Measurements from ENCODE around the gene SCN2A.
A peak's percentile ranks its signal among the peaks of the same experiment; 100 is the strongest.

GRCh38 chr2:165293440-165294420, 54.5 kb downstream of the SCN2A start:
- TF ChIP-seq CTCF (optimal IDR thresholded peaks at IDR 0.05 in 1 of 3, IDR thresholded peaks at IDR 0.05 in 1 of 3, conservative IDR thresholded peaks at IDR 0.05 in 1 of 3; ENCODE audit: extremely low read depth in 1 of 3, insufficient read depth in 2 of 3, low read length in 3 of 3) (peak; percentile 67 to 76 (median 73)), EZH2 (IDR thresholded peaks at IDR 0.05; ENCODE audit: low read length) (no peak)

All from keratinocyte (primary cell).